Gastrocnemius medialis (tissue), 4 donors: Measurements from ENCODE around the gene TMEM42. TPM values are rescaled to one million over a fixed set of nuclear protein-coding genes. Genes with fewer than 3 reads are reported as not detected.
"Not testable (repeated sequence)": the region's sequence is repeated elsewhere in the genome, so short reads cannot be mapped to it uniquely, and the experiment has no call there.

Experiments used
- ATAC-seq, 2 donors: fragments of 150-250 bp; one replicate each; pipeline ENCODE4 v1.9.1; 2016
- DNase-seq, 2 donors: peaks; one replicate each; pipeline ENCODE4 v3.0.0-alpha.2; 2019
- H3K27ac ChIP-seq, 4 donors: fragments of 200-600 bp; sonication (generic); 1 replicate in 1 of 4; 2 replicates in 3 of 4; pipeline ENCODE4 v1.5.1; 2016 to 2018; ENCODE audit warnings: mild to moderate bottlenecking in 2 of 4, moderate library complexity in 1 of 4
- H3K27me3 ChIP-seq, 3 donors: fragments of 200-600 bp; sonication (generic) in 2 of 3; 1 replicate in 1 of 3; 2 replicates in 2 of 3; pipeline versions ENCODE4 v1.5.1 to v1.6.0; 2016 to 2019; ENCODE audit warnings: mild to moderate bottlenecking in 1 of 3, moderate library complexity in 1 of 3
- H3K36me3 ChIP-seq, 2 donors: fragments of 200-600 bp; sonication (generic) in 1 of 2; one replicate each; pipeline ENCODE4 v1.5.1; 2017 to 2018
- H3K4me1 ChIP-seq, 2 donors: fragments of 200-600 bp; sonication (generic) in 1 of 2; one replicate each; pipeline ENCODE4 v1.5.1; 2016 to 2017; ENCODE audit warnings: mild to moderate bottlenecking in 2 of 2
- H3K4me3 ChIP-seq, 4 donors: fragments of 200-600 bp; sonication (generic) in 3 of 4; 1 replicate in 1 of 4; 2 replicates in 3 of 4; pipeline ENCODE4 v1.5.1; 2016 to 2019; ENCODE audit warnings: mild to moderate bottlenecking in 2 of 4
- H3K9me3 ChIP-seq, 3 donors: fragments of 200-600 bp; sonication (generic) in 2 of 3; 1 replicate in 1 of 3; 2 replicates in 2 of 3; pipeline ENCODE4 v1.5.1; 2016 to 2019
- POLR2A ChIP-seq, 2 donors: fragments of 450-650 bp; IDR thresholded peaks; one replicate each; pipeline ENCODE4 v1.6.1; 2017; ENCODE audit warnings: antibody characterized with exemption in 2 of 2, mild to moderate bottlenecking in 2 of 2, moderate library complexity in 2 of 2
- in situ Hi-C, 4 donors: fragments of 200-750 bp; cut with MboI; loops; one replicate each; pipeline versions ENCODE4 v1.15.0 to v1.8.0; 2017; ENCODE audit warnings: low sequenced_read_pairs in 4 of 4
- intact Hi-C: fragments of 100-400 bp; cut with DNase I; formaldehyde crosslinking; loops from one replicate; pipeline ENCODE4 v1.15.1; 2023; ENCODE audit warnings: low total_unique reads
- total RNA-seq, 4 donors: library from RNA; depleted of rRNA; stranded (reverse); fragments of >200 nt; gene quantifications; one replicate each; pipeline versions ENCODE4 v1.1.0 to v1.2.3, GENCODE V29; 2016
- TF ChIP-seq, protein P1 (sequence below), 5 experiments: fragments of 450-650 bp in 3 of 5; fragments of 200-600 bp in 2 of 5; sonication (generic) in 2 of 5; IDR thresholded peaks in 4 of 5; conservative IDR thresholded peaks in 1 of 5; 1 replicate in 4 of 5; 2 replicates in 1 of 5; pipeline ENCODE4 v1.5.1; 2016 to 2019; ENCODE audit warnings: antibody characterized with exemption in 5 of 5, mild to moderate bottlenecking in 3 of 5, moderate library complexity in 3 of 5

TMEM42 gene
- total RNA-seq: 10 to 100 TPM in 3 of 4 donors, 1 to 10 TPM in 1; 7.2 to 19.7 (median 14.9) TPM

DNA sequence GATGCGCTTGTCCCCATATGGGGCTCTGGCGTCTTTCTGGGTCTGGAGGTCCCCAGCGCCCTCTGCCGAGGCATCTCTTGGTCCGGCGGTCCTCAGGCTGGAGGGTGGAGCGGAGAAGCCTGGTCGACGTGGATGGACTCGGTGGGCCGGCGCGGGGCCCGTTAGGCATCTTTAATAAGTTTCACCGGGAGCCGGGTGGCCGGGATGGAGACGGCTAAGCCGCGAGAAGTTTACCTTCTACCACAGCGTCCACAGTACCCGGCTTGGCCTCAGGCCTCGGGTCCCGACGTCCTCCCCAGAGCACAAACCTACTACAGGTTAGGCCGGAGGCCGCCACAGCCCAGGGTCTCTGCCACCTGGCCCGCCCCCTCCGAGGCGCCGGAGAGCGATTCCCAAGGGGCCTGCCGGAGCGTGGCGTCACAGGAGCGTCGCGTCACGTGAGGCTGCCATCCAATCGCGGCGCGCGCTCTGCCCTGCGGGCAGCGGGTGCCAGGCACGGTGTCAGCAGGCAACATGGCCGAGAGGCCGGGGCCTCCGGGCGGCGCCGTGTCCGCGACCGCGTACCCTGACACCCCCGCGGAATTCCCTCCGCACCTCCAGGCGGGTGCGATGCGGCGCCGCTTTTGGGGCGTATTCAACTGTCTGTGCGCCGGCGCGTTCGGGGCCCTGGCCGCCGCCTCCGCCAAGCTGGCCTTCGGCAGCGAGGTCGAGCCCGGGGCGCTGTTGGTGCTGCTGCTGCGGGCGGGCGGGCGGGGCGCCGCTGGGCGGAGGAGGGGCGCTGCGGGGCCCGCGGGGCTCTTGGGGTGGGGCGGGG, at the start of gene TMEM42:
Gene TMEM42 (plus strand): TSS at position 501 of the 814 bp plus-strand sequence. CDS start 13 bp downstream, at position 514.
- no peaks in the 10 kb centered on the region for H3K9me3 ChIP-seq
- peak within 1 kb of the TSS; percentile 70 to 92 (median 81) for H3K4me3 ChIP-seq
- intact Hi-C loops (loop anchor here (2.0 to 5.0 kb wide), 4 partner anchors 101 to 539 kb away; partner anchors contain the start of genes EXOSC7, KIAA1143, KIF15 and ZDHHC3), in situ Hi-C loops (no loop called here)
- peak; percentile 96 to 97 for ATAC-seq
- DNase-seq: peak; percentile 77 to 85
- peak within 1 kb of the TSS; percentile 84 to 97 (median 90) for H3K27ac ChIP-seq
- TF ChIP-seq POLR2A (IDR thresholded peaks at IDR 0.05): peak; percentile 84
- TF ChIP-seq, protein P1, sequence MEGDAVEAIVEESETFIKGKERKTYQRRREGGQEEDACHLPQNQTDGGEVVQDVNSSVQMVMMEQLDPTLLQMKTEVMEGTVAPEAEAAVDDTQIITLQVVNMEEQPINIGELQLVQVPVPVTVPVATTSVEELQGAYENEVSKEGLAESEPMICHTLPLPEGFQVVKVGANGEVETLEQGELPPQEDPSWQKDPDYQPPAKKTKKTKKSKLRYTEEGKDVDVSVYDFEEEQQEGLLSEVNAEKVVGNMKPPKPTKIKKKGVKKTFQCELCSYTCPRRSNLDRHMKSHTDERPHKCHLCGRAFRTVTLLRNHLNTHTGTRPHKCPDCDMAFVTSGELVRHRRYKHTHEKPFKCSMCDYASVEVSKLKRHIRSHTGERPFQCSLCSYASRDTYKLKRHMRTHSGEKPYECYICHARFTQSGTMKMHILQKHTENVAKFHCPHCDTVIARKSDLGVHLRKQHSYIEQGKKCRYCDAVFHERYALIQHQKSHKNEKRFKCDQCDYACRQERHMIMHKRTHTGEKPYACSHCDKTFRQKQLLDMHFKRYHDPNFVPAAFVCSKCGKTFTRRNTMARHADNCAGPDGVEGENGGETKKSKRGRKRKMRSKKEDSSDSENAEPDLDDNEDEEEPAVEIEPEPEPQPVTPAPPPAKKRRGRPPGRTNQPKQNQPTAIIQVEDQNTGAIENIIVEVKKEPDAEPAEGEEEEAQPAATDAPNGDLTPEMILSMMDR (IDR thresholded peaks at IDR 0.05 in 4 of 5, conservative IDR thresholded peaks at IDR 0.05 in 1 of 5): no peak
- no peaks in the 10 kb centered on the region for H3K36me3 ChIP-seq
- H3K4me1 ChIP-seq: peaks cover 11 to 17% of the 10 kb centered on the region in 2 donors
- no peaks in the 10 kb centered on the region for H3K27me3 ChIP-seq

DNA sequence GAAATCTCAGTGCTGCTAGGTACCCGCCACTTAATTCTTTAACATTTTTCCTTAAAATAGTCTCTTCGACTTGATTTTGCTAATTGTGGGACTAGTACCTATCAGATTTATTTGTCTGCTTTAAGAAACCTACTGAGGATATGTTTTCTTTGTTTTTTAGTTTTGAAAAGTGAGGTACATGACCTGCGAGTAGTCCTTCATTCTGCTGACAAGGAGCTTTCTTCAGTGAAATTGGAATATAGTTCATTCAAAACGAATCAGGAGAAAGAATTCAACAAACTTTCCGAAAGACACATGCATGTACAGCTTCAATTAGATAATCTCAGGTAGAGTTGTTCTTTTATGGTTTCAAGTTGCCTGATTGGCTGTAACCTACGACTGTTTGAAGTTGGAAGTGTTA, 47.0 kb upstream of the TMEM42 start:
- H3K36me3 ChIP-seq: no peaks in the 10 kb centered on the region
- ATAC-seq (no peak), DNase-seq (no peak)
- H3K4me1 ChIP-seq: no peaks in the 10 kb centered on the region
- intact Hi-C loops (no loop called here), in situ Hi-C loops (no loop called here)
- no peak overlapping the region for H3K27ac ChIP-seq
- TF ChIP-seq, protein P1 (IDR thresholded peaks at IDR 0.05 in 4 of 5, conservative IDR thresholded peaks at IDR 0.05 in 1 of 5): no peak
- no peak for TF ChIP-seq POLR2A (IDR thresholded peaks at IDR 0.05)
- H3K4me3 ChIP-seq: no peak overlapping the region
- no peaks in the 10 kb centered on the region for H3K9me3 ChIP-seq
- H3K27me3 ChIP-seq: no peaks in the 10 kb centered on the region

DNA sequence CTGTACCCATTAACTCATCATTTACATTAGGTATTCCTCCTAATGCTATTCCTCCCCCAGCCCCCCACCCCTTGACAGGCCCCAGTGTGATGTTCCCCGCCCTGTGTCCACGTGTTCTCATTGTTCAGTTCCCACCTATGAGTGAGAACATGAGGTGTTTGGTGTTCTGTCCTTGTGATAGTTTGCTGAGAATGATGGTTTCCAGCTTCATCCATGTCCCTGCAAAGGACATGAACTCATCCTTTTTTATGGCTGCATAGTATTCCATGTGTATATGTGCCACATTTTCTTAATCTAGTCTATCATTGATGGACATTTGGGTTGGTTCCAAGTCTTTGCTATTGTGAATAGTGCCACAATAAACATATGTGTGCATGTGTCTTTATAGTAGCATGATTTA, 45.4 kb upstream of the TMEM42 start:
- DNase-seq, H3K9me3 ChIP-seq, H3K36me3 ChIP-seq, ATAC-seq, H3K4me3 ChIP-seq, intact Hi-C loops, H3K27ac ChIP-seq, H3K27me3 ChIP-seq, H3K4me1 ChIP-seq, in situ Hi-C loops: not testable (repeated sequence)

DNA sequence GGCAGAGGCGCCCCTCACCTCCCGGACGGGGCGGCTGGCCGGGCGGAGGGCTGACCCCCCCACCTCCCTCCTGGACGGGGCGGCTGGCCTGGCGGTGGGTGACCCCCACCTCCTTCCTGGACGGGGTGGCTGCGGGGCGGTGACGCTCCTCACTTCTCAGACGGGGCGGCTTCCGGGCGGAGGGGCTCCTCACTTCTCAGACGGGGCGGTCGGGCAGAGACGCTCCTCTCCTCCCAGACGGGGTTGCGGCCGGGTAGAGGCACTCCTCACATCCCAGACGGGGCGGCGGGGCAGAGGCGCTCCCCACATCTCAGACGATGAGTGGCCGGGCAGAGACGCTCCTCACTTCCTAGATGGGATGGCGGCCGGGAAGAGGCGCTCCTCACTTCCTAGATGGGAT, 40.5 kb upstream of the TMEM42 start:
- H3K4me3 ChIP-seq, in situ Hi-C loops, H3K9me3 ChIP-seq, H3K4me1 ChIP-seq, intact Hi-C loops, DNase-seq, ATAC-seq, H3K27me3 ChIP-seq, H3K27ac ChIP-seq, H3K36me3 ChIP-seq: not testable (repeated sequence)

DNA sequence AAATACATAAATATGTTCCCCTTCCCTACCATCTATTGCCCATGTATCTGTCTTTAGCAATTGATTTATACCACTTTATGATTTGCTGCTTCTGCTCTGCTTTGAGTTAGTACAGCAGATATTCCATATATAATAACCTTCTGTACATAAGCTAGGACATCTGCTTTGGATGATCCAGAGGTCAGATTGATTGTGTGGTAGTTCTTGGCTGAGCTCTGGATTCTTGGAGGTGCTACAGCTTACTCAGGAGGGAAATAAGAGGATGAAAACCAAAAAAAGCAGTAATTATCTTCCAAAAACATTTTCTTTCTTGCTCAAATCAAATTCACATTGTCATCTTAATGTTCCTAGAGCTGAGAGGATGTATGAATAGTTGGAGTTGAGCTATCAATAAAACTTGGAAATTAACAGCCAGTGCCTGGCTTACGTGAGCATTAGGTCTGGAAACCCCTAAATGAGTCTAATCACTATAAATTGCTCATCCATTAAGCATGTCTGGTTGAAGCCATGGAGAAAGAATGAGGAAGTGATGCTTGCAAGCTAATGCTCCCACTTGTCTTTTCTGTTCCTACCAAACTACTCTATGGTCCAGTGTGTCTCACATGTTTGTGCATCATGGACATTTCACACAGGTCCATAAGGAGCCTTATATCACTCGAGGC, 36.3 kb upstream of the TMEM42 start:
- in situ Hi-C loops: no loop called here
- DNase-seq (no peak), ATAC-seq (no peak)
- no peak for TF ChIP-seq POLR2A (IDR thresholded peaks at IDR 0.05)
- TF ChIP-seq, protein P1 (IDR thresholded peaks at IDR 0.05 in 4 of 5, conservative IDR thresholded peaks at IDR 0.05 in 1 of 5): no peak
- intact Hi-C loops: no loop called here
- H3K9me3 ChIP-seq: no peaks in the 10 kb centered on the region
- no peak overlapping the region for H3K27ac ChIP-seq
- H3K27me3 ChIP-seq: no peaks in the 10 kb centered on the region
- no peak overlapping the region for H3K4me3 ChIP-seq
- H3K4me1 ChIP-seq: no peaks in the 10 kb centered on the region
- no peaks in the 10 kb centered on the region for H3K36me3 ChIP-seq
